Fibroblast of skin of left biceps (primary cell): ENCODE data around the gene MECP2.
"Not testable (repeated sequence)": the region's sequence is repeated elsewhere in the genome, so short reads cannot be mapped to it uniquely, and the experiment has no call there.

Experiments used
- DNase-seq, 2 experiments: peaks; one replicate each; pipeline ENCODE4 v3.0.0-alpha.2; 2013; ENCODE audit warnings: low read depth in 2 of 2

MECP2 gene

DNA sequence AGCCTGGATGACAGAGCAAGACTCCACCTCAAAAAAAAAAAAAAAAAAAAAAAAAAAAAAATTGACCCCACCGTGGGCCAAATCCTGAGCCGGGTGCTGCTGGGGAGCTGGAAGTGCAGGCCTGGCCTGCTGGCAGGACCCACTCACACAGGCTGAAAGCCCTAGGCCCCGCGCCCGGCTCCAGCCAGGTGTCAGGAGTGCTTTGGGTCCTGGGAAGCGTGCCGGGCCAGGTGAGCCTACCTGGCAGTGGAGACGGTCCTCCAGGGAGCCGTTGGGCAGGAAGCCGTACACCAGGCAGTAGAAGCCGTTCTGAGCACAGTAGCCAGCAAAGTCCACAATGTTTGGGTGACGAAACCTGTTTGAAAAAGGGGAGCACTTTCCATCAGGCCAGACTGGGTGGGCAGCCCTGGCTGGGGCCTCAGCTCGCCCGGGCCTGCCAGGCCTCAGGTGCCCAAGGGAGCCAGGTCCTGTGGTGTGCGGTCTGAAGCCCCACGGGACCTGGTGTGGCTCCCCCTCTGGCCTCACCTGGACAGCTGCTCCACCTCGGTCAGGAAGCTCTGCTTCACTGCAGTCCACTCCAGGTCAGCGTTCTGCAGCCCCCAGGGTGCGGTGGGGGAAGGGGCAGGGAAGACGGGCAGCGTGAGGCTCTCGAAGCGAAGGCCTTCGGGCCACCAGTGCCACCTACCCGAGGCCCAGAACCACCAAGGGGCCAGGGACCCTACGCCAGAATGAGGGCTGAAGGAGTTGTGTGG, 79.6 kb downstream of the MECP2 start:
- no peak for DNase-seq

DNA sequence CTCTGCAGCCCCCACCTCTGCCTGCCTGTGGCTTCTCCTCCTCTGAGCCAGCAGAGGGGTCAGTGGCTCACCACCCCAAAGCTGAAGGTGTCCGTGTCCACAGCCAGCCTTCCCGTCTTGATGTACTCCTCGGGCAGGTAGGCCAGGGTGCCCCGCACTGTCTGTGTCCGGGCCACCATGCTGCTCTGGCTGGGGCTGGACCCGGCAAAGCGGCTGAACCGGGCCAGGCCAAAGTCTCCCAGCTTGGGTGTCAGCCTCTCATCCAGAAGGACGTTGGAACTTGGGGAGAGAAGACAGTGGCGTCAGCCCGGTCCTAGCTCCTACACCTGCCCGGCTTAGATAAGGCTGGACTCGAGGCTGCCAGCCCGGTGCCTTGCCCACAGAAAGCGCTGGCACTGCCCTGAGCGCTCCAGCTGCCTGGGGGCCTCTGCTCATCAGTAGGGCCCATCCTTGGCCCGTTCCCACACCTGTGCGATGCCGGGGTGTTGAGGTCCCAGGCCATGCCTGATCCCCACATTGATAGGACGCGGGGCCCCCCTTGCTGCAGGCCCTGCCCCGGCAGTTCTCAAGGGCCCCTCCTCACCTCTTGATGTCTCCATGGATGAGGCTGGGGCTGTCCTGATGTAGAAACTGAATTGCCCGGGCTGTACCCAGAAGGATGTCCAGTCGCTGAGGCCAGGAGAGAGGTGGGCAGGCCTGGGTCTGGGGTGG, 81.0 kb downstream of the MECP2 start:
- DNase-seq = no peak

DNA sequence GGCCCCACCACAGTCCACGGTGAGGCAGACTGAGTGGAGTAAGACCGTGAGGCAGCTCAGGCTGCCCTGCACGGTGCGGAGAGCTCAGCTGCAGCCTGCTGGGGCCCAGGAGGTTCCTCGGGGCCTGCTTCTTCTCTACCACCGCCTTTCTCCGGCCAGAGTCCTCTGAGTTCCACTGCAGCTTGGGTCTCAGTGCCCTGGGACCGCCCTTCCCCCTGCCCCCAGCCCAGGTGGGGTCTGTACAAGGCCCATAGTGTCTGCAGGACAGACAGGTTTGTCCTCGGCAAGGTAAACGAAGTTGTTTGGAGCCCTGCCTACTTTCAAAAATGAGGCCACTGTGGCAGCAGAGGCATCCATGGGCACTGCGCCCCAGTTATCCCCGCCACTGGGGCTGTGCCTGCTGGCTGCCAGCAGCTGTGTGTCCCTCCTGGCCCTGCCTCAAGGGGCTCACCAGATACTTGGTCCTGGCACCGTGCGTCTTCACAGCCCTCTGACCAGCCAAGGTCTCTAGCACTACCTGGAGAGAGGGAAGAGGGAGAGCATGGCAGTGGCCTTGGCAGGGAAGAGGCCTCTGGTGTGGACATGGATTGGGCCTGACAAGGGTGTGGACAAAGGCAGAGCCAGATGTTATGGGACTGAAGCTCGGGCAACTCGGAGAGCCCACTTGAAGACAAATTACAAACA, 81.8 kb downstream of the MECP2 start:
- no peak for DNase-seq

DNA sequence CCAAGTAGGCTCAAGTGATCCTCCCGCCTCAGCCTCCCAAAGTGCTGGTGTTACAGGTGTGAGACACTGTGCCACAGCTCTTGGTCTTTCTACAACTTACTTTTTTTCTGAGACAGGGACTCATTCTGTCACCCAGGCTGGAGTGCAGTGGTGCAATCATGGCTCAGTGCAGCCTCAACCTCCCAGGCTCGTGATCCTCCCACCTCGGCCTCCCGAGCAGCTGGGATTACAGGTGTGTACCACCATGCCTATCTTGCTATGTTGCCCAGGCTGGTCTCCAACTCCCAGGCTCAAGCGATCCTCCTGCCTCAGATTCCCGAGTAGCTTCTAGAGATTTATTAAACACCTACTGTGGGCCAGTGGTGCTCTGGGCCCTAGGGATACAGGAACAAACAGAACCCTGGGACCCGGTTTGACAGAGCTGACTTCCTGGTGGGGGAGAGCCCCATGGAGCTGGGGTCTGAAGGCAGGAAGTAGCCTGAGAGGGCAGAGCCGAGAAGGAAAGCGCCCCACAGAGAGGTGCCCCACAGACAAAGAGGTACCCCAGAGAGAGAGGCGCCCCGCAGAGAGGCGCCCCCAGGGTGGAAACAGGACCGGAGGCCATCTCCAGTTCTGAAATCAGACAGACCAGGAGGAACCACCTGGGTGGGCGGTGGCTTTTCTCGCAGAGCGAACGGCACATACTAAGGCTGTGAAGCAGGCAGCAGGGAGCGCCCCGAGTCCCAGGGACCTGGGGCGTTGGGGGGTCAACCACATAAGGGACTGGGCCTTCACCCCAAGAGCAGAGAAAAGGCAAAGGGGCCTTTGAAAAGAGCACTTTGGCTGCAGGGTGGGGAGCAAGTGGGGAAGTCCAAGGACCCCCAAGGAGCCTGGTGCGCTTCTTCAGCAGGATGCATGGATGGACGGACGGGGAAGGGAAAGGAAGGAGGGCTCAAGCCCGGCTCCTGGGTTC, 82.8 kb downstream of the MECP2 start:
- no peak for DNase-seq

DNA sequence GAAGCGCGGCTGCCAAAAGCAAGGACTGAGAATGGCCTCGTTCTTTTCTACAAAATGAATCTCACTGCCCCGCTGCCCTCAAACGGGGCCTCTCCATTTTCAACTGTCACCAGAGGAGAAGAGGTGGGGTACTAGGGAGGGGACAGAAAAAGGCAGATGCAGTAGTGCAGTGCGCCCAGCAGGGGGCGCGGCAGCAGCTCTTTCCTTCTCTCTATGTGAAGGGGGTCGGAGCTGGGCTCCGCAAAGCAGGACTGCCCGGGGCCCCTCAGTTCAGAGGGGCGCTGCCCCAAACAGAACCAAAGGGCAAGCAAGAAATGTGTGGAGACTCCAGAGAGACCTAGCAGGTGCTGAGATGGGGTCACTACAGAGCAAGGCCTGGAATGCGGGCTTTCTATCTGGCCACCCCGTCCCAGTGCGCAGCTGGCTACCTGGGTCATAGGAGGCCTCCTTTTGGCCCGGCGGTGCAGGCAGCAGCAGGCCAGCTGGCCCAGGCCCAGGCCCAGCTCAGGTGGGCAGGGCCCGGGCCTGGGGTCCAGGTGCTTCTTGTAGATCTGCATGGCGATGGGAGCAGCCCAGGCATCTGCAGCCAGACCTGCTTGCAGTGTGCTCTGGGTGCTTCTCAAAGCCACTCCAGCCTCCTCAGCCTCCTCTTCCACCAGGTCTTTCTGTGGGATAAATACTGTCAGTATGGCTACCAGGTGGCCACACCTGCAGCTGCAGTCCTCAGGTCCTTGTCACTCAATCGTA, 83.7 kb downstream of the MECP2 start:
- no peak for DNase-seq

DNA sequence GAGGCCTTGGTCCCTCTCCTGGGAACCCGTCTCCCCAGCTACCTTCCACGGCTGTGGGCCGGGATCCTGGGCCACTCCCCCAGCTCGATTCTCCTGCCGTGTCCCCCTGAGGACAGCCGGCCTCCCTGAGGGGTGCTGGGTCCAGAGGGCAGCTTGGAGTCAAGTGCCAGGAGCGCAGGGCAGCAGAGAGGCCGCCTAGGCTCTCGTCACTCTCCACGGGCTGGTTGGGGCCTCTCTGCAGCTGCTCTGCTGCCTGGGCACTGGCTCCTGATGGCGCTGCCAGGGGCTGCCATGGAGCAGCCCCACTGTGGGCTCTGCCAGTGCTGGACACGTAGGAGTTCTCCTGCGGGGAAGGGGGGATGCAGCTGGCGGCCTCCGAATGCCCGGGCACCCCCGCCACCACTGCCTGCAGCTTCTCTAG, 84.5 kb downstream of the MECP2 start:
- DNase-seq = no peak

DNA sequence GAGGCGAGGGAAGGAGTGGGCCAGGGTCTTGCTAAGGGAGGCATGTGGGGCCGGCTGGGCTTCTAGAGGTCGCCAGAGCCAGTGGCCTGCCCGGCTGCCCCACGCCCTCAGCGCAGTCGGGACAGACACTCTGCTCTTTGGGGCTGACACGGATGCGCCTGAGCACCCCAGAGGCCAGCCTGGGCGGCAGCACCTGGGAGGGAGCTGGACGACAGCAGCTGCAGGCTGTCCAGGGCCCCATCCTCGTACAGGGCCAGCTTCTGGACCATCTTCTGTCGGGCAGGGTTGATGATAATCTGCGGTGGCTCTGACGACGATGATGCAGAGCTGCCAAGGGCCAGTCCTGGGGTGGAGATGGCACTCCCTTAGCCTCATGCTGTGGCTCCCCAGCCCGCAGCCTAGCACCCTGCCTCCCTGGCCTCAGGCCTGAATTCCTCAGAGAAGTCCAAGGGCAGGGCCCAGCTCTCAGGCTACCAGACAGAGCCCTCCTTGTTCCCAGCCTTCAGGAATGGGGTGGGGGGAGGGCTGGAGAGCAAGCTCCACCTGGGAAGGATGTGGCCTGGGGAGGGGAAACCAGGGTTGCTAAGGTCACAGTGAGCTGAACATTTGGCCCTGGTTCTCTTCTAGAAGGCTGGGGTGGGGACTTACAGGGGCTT, 85.1 kb downstream of the MECP2 start:
- no peak for DNase-seq

DNA sequence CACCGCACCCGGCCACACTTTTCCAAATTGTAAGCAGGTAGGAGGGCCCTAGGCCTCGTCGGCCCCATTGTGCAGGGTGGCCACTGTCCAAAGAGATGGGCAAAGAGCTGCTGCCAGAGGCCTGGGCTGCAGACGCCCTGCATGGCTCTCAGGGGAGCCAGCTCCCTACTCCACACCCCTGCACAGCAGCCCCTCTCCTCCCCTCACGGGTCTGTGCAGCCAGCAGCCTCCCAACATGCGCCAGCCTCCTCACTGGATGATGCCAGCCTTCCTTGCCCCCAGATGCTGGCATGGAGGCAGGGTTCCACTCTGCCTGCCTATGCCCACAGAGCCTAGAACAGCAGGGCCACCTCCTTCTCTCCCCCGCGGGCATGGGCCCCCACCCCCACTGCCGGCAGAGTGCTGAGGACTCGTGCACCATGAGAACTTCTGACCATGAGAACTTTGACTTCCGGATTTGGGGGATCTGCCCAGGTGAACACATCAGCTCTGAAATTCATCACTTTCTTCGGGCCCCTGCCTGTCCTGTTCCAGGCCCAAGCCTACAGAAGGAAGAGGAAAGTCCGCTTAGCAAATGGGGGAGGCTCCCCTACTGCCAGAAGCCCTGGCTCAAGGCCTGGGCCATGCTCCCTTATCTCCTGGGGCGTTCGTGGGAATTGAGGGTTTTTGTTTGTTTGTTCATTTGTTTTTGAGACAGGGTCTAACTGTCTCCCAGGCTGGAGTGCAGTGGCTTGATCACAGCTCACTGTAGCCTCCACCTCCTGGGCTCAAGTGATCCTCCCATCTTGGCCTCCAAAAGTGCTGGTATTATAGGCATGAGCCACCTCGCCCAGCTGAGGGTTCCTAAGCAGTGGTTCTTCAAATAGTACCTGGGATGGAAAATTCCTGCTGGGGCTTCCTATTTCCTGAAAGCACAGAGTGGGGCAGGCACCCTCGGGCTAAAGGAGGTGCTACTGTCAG, 85.9 kb downstream of the MECP2 start:
- no peak for DNase-seq

DNA sequence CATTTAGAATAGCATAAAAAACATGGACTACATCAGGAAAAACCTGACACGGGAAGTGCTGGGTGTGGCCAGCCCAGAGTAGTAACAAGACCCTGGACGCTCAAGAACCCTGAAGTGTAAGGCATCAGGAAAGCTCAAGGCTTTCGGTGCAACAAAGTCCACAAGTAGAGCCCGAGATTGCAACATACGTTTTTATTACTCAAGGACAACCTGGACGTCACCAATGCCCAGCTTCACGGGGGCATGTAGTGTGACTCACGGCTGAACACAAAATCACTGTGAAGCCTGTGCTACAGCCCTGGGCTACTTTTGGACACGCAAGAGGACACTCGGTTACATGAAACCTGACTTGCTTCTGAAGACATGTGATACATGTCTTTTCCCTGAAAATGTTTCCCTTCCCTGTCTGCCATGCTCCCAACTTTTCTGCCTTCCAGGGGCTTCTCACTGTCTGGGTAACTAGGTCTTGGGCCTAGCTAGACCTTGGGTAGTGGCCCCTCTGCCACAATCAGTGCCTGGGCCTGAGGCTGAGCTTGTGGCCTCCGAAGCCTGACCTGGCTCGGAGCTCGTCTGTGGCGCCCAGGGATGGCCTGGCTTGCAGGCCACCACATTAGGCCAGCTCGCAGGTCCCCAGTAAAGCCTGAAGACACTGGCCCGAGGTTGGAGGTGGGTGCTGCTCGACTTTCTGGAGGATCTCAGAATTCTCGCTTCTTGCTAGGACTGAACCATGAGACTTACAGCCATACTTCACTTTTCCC, 87.0 kb downstream of the MECP2 start:
- DNase-seq = no peak

DNA sequence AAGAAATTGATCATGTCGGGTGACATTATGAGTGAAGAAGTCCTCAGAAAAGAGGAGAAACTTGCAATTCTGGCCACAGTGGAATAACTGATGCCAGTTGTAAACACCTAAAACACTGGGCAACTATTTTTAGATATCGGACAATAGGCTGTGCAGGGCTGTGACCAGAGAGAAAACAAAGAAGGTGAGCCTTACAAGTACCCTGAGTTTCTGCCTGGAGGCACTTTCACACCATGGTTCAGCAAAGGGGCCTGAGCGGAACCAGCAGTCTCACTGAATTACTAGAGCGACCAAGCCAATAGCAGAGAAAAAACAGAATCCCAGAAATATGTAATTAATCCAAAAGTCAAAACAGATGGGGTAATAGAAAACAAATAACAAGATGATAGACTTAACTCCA, 89.0 kb downstream of the MECP2 start:
- DNase-seq = no peak

DNA sequence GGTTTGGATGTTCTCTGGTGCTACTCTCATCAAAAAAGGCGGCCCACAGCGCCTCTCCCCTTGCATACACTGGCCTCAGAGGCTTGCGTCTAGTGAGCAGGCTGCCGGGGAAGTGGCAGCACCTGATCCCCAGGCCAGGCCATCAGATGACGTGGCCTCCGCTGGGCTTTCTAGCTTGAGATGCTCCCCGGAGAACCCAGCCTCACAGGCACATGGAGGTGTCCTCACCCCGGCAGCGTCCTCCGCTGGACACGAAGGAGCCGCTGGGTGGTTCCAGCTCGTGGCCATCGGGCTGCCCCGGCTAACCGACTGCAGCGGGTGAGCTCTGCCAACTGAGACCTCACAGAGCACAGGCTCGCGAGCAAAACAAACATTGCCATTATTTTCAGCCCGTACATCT, 90.6 kb downstream of the MECP2 start:
- DNase-seq = no peak

DNA sequence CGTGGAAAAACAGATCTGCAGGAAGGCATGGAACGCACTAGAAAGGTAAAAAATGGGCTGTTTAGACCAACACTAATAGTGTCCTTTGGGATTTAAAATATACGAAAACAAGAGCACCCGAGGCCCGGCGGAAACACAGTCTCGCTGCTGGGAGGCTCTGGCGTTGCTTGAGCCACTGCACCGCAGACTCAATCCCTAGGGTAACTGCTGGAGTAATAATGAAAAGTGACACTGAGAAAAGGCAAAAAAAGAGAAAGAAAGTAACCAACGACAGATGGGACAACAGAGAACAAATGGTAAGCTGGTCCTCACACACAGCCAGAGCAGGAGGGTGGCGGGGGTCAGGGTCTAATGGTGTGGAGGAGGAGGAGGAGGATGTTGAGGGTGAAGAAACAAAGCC, 93.2 kb downstream of the MECP2 start:
- no peak for DNase-seq

DNA sequence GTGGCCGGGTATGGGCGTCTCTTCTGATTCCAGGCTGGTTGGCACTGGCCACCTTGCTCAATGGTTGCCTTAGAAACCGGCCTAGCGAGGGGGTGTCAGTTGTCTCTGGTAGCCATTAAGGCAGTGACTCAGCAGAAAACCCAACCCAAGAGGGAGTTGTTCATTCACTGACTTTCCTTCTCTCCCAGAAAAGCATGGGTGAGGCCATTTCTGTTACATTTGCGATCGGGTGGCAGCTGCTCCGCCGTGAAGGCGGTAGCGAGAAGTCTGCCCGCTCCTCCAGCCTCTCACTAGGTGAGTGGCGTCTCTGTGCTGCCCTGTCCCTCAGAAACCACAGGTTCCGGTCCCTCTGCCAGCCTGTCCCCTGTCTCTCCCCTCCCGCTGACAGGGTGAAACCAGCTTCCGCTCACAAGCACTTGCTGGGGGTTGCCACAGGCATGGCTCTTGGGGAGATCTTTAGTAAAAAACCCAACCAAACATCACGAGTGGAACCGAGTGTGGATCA, 95.2 kb downstream of the MECP2 start:
- DNase-seq = no peak

DNA sequence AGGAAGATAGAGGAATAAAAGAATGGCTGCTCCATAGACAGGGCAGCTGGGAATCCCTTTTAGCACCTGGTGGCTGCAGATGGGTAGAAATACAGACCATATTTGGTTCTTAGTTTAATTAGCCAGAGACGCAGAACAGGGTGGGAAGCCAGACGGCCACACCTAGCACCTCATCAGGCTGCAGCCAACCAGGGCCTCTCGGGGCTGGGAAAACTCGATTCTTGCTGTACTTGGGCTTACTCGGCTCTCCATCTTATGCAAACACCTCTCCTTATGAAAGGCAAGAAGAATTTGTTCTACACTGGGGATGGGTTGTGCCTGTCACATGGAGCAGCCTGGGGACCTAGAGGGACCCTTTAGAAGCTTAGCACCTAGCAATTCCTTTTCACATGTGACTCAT, 97.5 kb downstream of the MECP2 start:
- no peak for DNase-seq

DNA sequence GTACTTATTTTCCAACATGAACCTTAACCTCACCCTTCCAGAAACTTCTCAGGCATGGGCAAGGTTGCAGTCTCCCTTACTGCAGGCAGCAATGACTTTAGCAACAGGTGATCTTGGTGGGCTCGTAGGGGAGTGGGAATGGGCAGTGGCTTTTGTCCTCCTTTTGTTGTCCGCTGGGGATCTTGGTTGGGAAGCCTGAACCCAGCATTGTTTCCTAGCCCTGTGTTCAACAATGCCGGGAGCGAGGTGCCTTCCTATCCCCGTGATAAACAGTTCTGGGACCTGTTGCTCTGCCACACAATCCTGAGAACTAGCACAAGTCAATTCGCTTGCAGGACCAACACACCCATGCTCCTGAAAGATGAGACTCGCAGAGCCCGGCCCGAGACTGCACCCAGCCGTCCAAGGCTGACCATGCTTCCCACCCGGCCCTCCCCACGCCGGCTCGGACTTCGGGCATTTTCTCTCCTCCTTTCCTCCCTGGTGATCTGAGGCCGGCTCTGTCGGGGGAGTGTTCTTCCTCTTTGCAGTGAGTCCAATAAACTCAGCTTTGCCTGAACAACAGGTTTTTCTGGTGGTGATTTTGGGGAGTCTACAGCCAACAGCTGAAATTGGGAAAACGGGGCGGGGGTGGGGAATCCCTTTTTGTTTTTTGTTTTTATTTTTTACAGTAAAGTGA, 98.0 kb downstream of the MECP2 start:
- no peak for DNase-seq

DNA sequence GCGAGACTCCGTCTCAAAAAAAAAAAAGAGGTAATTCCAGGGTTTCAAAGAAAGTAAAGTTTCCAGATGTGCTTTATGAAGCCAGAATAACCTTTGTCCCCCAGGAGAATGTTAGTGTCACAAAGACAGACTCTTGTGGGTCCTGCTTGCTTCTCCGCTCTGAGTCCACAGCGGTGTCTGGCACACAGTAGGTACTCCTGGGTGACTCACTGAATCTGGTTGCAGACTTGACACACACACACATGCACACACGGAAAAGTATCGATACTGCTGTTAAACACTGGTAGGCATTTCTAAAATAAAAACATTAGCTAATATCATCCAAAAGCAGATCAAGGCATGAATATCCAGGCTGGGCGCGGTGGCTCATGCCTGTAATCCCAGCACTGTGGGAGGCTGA, 102.0 kb downstream of the MECP2 start:
- DNase-seq = no peak

DNA sequence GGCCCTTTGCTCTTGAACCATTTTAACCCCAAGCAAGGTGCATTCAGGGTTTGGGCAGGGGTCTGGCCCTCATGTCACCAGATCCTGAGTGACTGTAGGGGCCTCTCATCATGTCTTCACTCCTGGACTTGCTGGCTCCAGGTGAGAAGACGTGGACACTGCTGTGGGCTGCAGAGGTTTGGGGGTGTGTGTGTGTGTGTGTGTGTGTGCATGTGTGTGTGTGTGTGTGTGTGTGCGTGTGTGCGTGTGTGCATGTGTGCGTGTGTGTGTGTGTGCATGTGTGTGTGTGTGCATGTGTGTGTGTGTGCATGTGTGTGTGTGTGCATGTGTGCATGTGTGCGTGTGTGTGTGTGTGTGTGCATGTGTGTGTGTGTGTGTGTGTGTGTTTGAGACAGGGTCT, 103.1 kb downstream of the MECP2 start:
- not testable (repeated sequence) for DNase-seq

DNA sequence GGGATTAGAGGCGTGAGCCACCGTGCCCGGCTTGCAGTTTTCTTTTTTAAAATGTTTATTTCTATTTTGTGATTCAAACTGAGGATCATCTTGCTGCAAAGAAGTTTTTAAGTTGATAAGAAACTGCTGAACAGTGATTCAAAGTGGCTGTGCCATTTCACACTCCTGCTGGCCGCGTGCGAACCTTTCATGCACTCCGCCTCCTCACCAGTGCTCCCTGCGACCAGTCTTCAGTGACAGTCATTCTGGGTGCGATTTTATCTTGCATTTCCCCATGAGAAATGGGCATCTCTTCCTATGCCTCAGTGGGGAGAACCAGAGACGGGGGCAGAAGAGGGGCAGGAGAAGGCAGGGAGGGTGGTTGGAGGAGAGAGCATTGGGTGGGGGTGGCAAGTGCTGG, 103.5 kb downstream of the MECP2 start:
- no peak for DNase-seq
